Neuronal stem cell (in vitro differentiated cells): Measurements from ENCODE around the gene UNC5C.

Experiments used
- DNase-seq: peaks from one replicate; pipeline ENCODE4 v3.0.0-alpha.2; 2013; ENCODE audit warnings: low spot score
- H2AFZ ChIP-seq: one replicate; pipeline ENCODE4 v1.6.1; 2013; ENCODE audit warnings: mild to moderate bottlenecking, low read length, inconsistent platforms
- H2AK5ac ChIP-seq: 2 replicates; pipeline ENCODE4 v1.6.1; 2013; ENCODE audit warnings: low read depth, mild to moderate bottlenecking, inconsistent platforms, low read length, moderate library complexity, mixed read lengths
- H2BK120ac ChIP-seq: 2 replicates; pipeline ENCODE4 v1.6.1; 2013; ENCODE audit warnings: low read depth, mild to moderate bottlenecking, inconsistent platforms, low read length, moderate library complexity, mixed read lengths
- H2BK12ac ChIP-seq: one replicate; pipeline ENCODE4 v1.6.1; 2013; ENCODE audit warnings: low read length, inconsistent platforms
- H2BK15ac ChIP-seq: 2 replicates; pipeline ENCODE4 v1.6.1; 2013; ENCODE audit warnings: mild to moderate bottlenecking, low read length, inconsistent platforms, mixed read lengths
- H2BK5ac ChIP-seq: one replicate; pipeline ENCODE4 v1.6.1; 2013; ENCODE audit warnings: inconsistent platforms, mild to moderate bottlenecking, low read length, moderate library complexity
- H3K14ac ChIP-seq: one replicate; pipeline ENCODE4 v1.6.1; 2013; ENCODE audit warnings: low read length, inconsistent platforms
- H3K18ac ChIP-seq: 2 replicates; pipeline ENCODE4 v1.6.1; 2013; ENCODE audit warnings: low read length, inconsistent platforms
- H3K23ac ChIP-seq: 2 replicates; pipeline ENCODE4 v1.6.1; 2013; ENCODE audit warnings: low read depth, mild to moderate bottlenecking, mixed read lengths, low read length, inconsistent platforms; ENCODE audit not compliant: poor library complexity
- H3K27ac ChIP-seq: replicated peaks from 3 replicates; pipeline ENCODE4 v1.5.1; 2013; ENCODE audit warnings: low read length, inconsistent platforms
- H3K27me3 ChIP-seq, 3 experiments: 2 replicates each; pipeline ENCODE4 v1.6.1; 2013; ENCODE audit warnings: low read length in 3 of 3, mild to moderate bottlenecking in 2 of 3, inconsistent platforms in 1 of 3, low read depth in 1 of 3, mixed read lengths in 1 of 3, moderate library complexity in 1 of 3; ENCODE audit not compliant: control insufficient read depth in 3 of 3, insufficient read depth in 3 of 3
- H3K36me3 ChIP-seq, 2 donors: replicated peaks in 1 of 2; 2 replicates each; pipeline ENCODE4 v1.6.1; 2013; ENCODE audit warnings: low read length in 2 of 2; ENCODE audit not compliant: control insufficient read depth in 2 of 2, insufficient read depth in 2 of 2
- H3K4ac ChIP-seq: 2 replicates; pipeline ENCODE4 v1.6.1; 2013; ENCODE audit warnings: inconsistent platforms, mild to moderate bottlenecking, low read length, moderate library complexity
- H3K4me1 ChIP-seq, 2 donors: 1 replicate in 1 of 2; 2 replicates in 1 of 2; pipeline ENCODE4 v1.6.1; 2013; ENCODE audit warnings: low read length in 2 of 2, low read depth in 1 of 2; ENCODE audit not compliant: control insufficient read depth in 2 of 2, insufficient read depth in 1 of 2
- H3K4me2 ChIP-seq: one replicate; pipeline ENCODE4 v1.6.1; 2013; ENCODE audit warnings: mild to moderate bottlenecking, low read length, inconsistent platforms; ENCODE audit not compliant: insufficient read depth, poor library complexity, severe bottlenecking
- H3K4me3 ChIP-seq, 2 donors: 2 replicates each; pipeline ENCODE4 v1.5.1; 2013; ENCODE audit warnings: low read length in 2 of 2, mild to moderate bottlenecking in 2 of 2, inconsistent platforms in 1 of 2, moderate library complexity in 1 of 2
- H3K79me1 ChIP-seq: one replicate; pipeline ENCODE4 v1.6.1; 2013; ENCODE audit warnings: low read depth, mild to moderate bottlenecking, inconsistent platforms, low read length, moderate library complexity
- H3K9ac ChIP-seq: one replicate; pipeline ENCODE4 v1.6.1; 2013; ENCODE audit warnings: mild to moderate bottlenecking, low read depth, low read length, inconsistent platforms; ENCODE audit not compliant: poor library complexity
- H3K9me3 ChIP-seq, 2 donors: replicated peaks in 1 of 2; 2 replicates each; pipeline versions ENCODE3 to v1.6.1; 2013; ENCODE audit warnings: low read length in 2 of 2, mild to moderate bottlenecking in 2 of 2, inconsistent platforms in 1 of 2, low read depth in 1 of 2, mixed read lengths in 1 of 2, moderate library complexity in 1 of 2; ENCODE audit not compliant: control insufficient read depth in 2 of 2, insufficient read depth in 1 of 2
- H4K8ac ChIP-seq: one replicate; pipeline ENCODE4 v1.6.1; 2013; ENCODE audit warnings: low read depth, mild to moderate bottlenecking, inconsistent platforms, low read length, moderate library complexity
- H4K91ac ChIP-seq: one replicate; pipeline ENCODE4 v1.6.1; 2013; ENCODE audit warnings: low read length, low read depth, mild to moderate bottlenecking, inconsistent platforms; ENCODE audit not compliant: poor library complexity
- WGBS, 2 donors: extraction: QIAGEN DNeasy Blood & Tissue Kit; methylation state at CpG; one replicate each; pipeline ENCODE4 v1.1.7; 2013; ENCODE audit warnings: missing lambda C conversion rate in 2 of 2, mixed read lengths in 1 of 2; ENCODE audit not compliant: insufficient read length in 2 of 2, insufficient replicate concordance in 1 of 2; ENCODE audit errors: extremely low coverage in 2 of 2; 5-methylcytosine and 5-hydroxymethylcytosine counted together

UNC5C gene

DNA sequence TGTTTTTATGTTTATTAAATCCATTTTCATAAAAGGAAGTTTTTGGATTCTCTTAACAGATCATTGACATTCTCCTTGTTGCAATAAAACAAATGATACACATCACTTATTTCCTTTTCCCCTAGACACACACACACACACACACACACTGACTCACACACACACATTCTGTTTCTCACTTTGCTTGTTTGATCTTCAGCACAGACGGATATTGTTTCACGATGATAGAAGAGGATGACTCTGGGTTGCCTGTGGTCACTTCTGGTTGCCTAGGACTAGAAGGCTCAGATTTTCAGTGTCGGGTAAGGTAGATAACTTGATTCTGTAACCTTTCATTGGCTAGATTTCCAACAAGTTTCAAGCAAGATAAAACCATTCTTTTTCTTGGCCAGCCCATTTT, 434.3 kb downstream of the UNC5C start:
- no peaks in the 10 kb centered on the region for H3K79me1 ChIP-seq
- no peak overlapping the region for H3K23ac ChIP-seq

More for the DNA sequence above, 434.3 kb downstream of the UNC5C start:
- no CpG with 5 or more reads among the region's 3 CpGs for WGBS, 2 donors
- Histone ChIP-seq H3K27me3 (no peaks in the 10 kb centered on the region), H2AK5ac (no peak overlapping the region), H3K27ac (no peak overlapping the region), H2BK5ac (no peak overlapping the region), H3K18ac (no peak overlapping the region), H3K4me3 (no peak overlapping the region), H2BK15ac (no peak overlapping the region), H3K9ac (no peak overlapping the region), H2BK12ac (no peak overlapping the region), H3K9me3 (no peaks in the 10 kb centered on the region), H3K4me1 (peaks cover 0 to 2% of the 10 kb centered on the region in 2 donors), H3K14ac (no peak overlapping the region), H2BK120ac (no peak overlapping the region), H4K8ac (no peak overlapping the region), H3K4ac (no peak overlapping the region), H4K91ac (no peak overlapping the region), H3K36me3 (peaks cover 0 to 98% of the 10 kb centered on the region in 2 donors), H2AFZ (no peak overlapping the region), H3K4me2 (no peak overlapping the region)
- DNase-seq, result no peak
